ENCODE results near the gene SETBP1. TPM values are rescaled to one million over a fixed set of nuclear protein-coding genes. Genes with fewer than 3 reads are reported as not detected.

Gene SETBP1
- total RNA-seq, 3 donors from 2014 or later, result 15.0 to 97.2 (median 17.8) TPM

DNA sequence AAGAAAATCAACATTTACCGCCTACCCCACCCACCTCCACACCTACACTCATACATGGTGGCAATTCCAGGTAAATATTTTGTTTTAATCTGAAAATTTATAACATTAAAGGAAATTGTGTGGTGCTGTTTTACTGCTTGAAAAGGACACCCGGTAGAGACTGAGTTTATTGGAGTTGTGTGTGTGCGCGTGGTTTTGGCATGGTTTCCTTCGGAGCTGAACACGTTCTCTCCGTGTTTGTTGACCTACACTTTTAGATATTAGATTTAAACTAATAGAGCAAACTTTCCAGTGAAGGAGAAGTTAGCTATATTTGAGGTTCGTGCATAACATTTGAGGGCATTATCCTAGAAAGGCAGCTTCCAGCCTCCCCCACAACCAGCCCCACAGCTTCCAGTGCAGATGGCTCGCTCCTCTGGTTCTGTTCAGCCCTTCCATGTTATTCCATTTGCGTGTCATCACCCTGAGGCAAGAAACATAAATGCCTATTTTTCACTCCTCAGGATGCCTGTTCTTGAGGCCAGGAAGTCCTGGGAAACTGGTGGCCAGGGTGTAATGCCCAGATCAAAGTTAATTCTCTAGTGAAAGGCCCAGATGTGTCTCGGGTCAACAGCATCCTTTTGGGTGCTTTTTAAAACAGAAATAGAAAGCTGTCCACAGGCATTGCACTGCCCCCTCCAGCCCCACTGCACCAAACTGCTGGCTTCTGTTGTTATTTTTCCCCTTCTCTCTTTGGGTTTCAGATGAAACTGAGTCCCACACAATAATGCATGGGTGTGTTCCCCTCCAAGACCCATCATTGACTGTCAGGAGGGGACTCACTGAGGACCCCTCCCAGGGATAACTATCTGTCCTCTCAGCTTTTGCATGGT is 190.2 kb downstream of the SETBP1 start:
- TF ChIP-seq, protein P1, sequence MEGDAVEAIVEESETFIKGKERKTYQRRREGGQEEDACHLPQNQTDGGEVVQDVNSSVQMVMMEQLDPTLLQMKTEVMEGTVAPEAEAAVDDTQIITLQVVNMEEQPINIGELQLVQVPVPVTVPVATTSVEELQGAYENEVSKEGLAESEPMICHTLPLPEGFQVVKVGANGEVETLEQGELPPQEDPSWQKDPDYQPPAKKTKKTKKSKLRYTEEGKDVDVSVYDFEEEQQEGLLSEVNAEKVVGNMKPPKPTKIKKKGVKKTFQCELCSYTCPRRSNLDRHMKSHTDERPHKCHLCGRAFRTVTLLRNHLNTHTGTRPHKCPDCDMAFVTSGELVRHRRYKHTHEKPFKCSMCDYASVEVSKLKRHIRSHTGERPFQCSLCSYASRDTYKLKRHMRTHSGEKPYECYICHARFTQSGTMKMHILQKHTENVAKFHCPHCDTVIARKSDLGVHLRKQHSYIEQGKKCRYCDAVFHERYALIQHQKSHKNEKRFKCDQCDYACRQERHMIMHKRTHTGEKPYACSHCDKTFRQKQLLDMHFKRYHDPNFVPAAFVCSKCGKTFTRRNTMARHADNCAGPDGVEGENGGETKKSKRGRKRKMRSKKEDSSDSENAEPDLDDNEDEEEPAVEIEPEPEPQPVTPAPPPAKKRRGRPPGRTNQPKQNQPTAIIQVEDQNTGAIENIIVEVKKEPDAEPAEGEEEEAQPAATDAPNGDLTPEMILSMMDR (IDR thresholded peaks at IDR 0.05), result no peak
- no peak overlapping the region for H3K4me3 ChIP-seq
- no peak for ATAC-seq
- DNase-seq, result no peak
- no peaks in the 10 kb centered on the region for H3K36me3 ChIP-seq (ENCODE audit: low read depth)
- no peaks in the 10 kb centered on the region for H3K9me3 ChIP-seq
- H3K4me1 ChIP-seq (ENCODE audit: low read depth), result no peaks in the 10 kb centered on the region
- intact Hi-C loops (cut with DNase I, micrococcal nuclease), result no loop called here

DNA sequence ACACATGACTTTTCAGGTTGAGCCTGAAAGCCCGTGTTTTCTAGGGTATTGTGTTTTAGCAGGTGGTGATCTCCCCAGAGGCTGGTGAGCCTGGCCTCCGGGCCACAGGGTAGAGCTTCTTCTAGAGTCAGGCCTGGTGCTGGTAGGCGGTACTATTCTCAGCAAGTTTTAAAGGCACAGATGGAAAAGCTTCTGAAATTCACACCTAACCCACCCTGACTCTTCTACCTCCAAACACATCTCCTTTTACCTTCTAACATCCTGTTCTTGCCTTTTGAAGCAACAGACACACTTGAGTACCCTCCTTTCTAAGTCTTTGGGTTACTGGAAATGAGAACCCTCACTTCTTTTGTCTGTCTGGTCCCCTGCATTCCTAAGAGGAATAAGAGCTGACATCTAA is 191.1 kb downstream of the SETBP1 start:
- Histone ChIP-seq H3K36me3 (ENCODE audit: low read depth) (no peaks in the 10 kb centered on the region), H3K9me3 (no peaks in the 10 kb centered on the region), H3K4me1 (ENCODE audit: low read depth) (no peaks in the 10 kb centered on the region), H3K4me3 (no peak overlapping the region)
- no peak for DNase-seq
- TF ChIP-seq, protein P1 (IDR thresholded peaks at IDR 0.05), result no peak
- no peak for ATAC-seq
- intact Hi-C loops (cut with DNase I, micrococcal nuclease), result no loop called here

DNA sequence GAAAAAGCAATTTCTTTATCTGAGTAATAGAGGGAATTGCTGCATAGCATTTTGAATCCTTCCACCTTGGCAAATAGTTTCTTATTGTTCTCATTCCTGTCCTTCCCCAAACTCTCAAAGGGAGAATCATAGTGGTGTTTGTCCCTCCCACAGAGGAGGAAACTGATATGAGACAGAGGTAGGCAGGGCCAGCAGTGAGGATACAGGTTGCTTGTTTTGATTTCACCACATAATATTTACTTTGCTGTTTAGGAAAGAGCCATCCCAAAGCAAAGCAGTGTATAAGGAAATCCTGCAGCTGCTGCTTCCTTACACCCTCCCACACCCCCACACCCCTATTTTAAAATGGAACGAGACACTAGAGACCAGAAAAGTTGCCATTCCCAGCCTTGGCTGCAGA is 195.3 kb downstream of the SETBP1 start:
- Histone ChIP-seq H3K9me3 (no peaks in the 10 kb centered on the region), H3K36me3 (ENCODE audit: low read depth) (no peaks in the 10 kb centered on the region), H3K4me1 (ENCODE audit: low read depth) (no peaks in the 10 kb centered on the region), H3K4me3 (no peak overlapping the region)
- ATAC-seq, result no peak
- intact Hi-C loops (cut with DNase I, micrococcal nuclease), result no loop called here
- no peak for DNase-seq
- TF ChIP-seq, protein P1 (IDR thresholded peaks at IDR 0.05), result no peak

DNA sequence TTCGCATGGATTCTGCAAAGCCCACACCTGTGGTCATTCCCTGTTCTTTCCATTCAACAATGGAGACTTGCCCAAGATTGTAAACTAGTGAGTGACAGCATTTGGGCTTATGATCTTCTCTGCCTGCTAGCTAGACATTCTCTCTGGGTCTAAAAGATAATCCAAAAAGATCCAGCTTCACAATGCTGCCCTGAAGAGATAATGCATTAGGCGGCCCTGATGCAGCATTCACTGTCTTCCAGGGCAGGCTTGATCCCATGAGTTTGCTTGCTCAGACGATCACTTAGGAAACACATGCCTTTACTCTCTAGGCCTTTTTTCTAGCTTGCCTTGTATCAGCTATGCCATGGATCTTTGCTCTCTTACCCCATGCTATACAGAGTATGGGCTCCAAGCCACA is 196.1 kb downstream of the SETBP1 start:
- Histone ChIP-seq H3K36me3 (ENCODE audit: low read depth) (no peaks in the 10 kb centered on the region), H3K4me3 (no peak overlapping the region), H3K9me3 (no peaks in the 10 kb centered on the region), H3K4me1 (ENCODE audit: low read depth) (no peaks in the 10 kb centered on the region)
- intact Hi-C loops (cut with DNase I, micrococcal nuclease), result no loop called here
- DNase-seq (no peak), ATAC-seq (no peak)
- TF ChIP-seq, protein P1 (IDR thresholded peaks at IDR 0.05), result no peak

DNA sequence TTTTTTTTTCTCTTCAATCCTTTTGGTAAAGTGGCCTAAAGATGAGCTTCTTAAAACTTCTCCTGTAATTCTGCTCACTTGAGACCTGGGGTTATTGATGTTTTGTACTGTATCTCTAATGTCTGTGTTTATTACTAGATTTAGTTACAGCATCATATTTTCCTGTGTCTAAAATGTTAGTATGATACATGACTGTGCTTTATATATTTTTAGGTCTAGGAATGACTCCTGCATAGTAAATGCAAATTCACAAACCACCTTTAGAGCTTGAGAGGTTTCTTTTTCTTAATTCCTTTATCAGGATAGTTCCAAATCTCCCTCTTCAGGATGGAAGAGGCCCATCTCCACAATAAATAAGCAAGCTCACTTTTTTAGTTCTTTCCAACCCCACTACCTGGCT is 197.6 kb downstream of the SETBP1 start:
- Histone ChIP-seq H3K36me3 (ENCODE audit: low read depth) (no peaks in the 10 kb centered on the region), H3K4me1 (ENCODE audit: low read depth) (no peaks in the 10 kb centered on the region), H3K9me3 (no peaks in the 10 kb centered on the region), H3K4me3 (no peak overlapping the region)
- DNase-seq, result no peak
- TF ChIP-seq, protein P1 (IDR thresholded peaks at IDR 0.05), result no peak
- intact Hi-C loops (cut with DNase I, micrococcal nuclease), result no loop called here
- ATAC-seq, result no peak

All from mucosa of descending colon (tissue), 3 donors.